ENCODE data around the gene NCR2.

GRCh38 chr6:41392246-41392645, 56.8 kb downstream of the NCR2 start:
- TF ChIP-seq TAF1 (IDR thresholded peaks at IDR 0.05; ENCODE audit: low read depth, low read length) (no peak), PAX5 (IDR thresholded peaks at IDR 0.05; ENCODE audit: insufficient read depth, low read length, severe bottlenecking) (no peak), POLR2A (IDR thresholded peaks at IDR 0.05; ENCODE audit: low read depth, low read length) (no peak)

All from GM12891 (cell line).